Gastroesophageal sphincter (tissue), 4 donors: Measurements from ENCODE around the gene INO80. TPM values are rescaled to one million over a fixed set of nuclear protein-coding genes. Genes with fewer than 3 reads are reported as not detected.

Source experiments
- ATAC-seq: fragments of 150-250 bp; one replicate; pipeline ENCODE4 v1.9.1; 2016; ENCODE audit warnings: mild to moderate bottlenecking, moderate library complexity
- H3K27ac ChIP-seq, 4 donors: fragments of 200-600 bp; sonication (generic) in 3 of 4; 1 replicate in 3 of 4; 2 replicates in 1 of 4; pipeline ENCODE4 v1.5.1; 2016 to 2019
- H3K27me3 ChIP-seq: fragments of 200-600 bp; sonication (generic); one replicate; pipeline ENCODE4 v1.5.1; 2019
- H3K36me3 ChIP-seq, 2 donors: fragments of 200-600 bp; sonication (generic); one replicate each; pipeline ENCODE4 v1.5.1; 2019; ENCODE audit warnings: control low read depth in 1 of 2
- H3K4me1 ChIP-seq, 3 donors: fragments of 200-600 bp; sonication (generic); 1 replicate in 2 of 3; 2 replicates in 1 of 3; pipeline ENCODE4 v1.5.1; 2016 to 2019; ENCODE audit warnings: control low read depth in 2 of 3
- H3K4me3 ChIP-seq, 2 donors: fragments of 200-600 bp; sonication (generic); one replicate each; pipeline ENCODE4 v1.5.1; 2019; ENCODE audit warnings: mild to moderate bottlenecking in 1 of 2, moderate library complexity in 1 of 2
- H3K9me3 ChIP-seq, 3 donors: fragments of 200-600 bp; sonication (generic); one replicate each; pipeline ENCODE4 v1.5.1; 2017 to 2019; ENCODE audit warnings: control low read depth in 2 of 3
- CTCF ChIP-seq, 4 experiments: fragments of 200-600 bp in 2 of 4; fragments of 450-650 bp in 2 of 4; sonication (generic) in 1 of 4; IDR thresholded peaks; one replicate each; pipeline ENCODE4 v1.5.1; 2017 to 2019; ENCODE audit warnings: antibody characterized with exemption in 4 of 4, mild to moderate bottlenecking in 2 of 4, moderate library complexity in 2 of 4
- EP300 ChIP-seq: sonication (generic); formaldehyde crosslinking; IDR thresholded peaks from one replicate; pipeline ENCODE4 v1.6.1; 2017; ENCODE audit warnings: antibody characterized with exemption, mild to moderate bottlenecking
- POLR2A ChIP-seq, 2 donors: fragments of 450-650 bp; IDR thresholded peaks; one replicate each; pipeline ENCODE4 v1.6.1; 2017; ENCODE audit warnings: antibody characterized with exemption in 2 of 2, mild to moderate bottlenecking in 2 of 2, moderate library complexity in 1 of 2
- POLR2AphosphoS5 ChIP-seq: sonication (generic); formaldehyde crosslinking; IDR thresholded peaks from one replicate; pipeline ENCODE4 v1.6.1; 2017; ENCODE audit warnings: antibody characterized with exemption
- WGBS, 2 donors: methylation state at CpG; one replicate each; pipeline ENCODE4 v1.1.5; 2018; ENCODE audit warnings: low coverage in 1 of 2; 5-methylcytosine and 5-hydroxymethylcytosine counted together
- total RNA-seq, 4 donors: library from RNA; depleted of rRNA; stranded (reverse); fragments of >200 nt; gene quantifications; one replicate each; pipeline ENCODE4 v1.1.0, GENCODE V29; 2016

The INO80 gene, protein sequence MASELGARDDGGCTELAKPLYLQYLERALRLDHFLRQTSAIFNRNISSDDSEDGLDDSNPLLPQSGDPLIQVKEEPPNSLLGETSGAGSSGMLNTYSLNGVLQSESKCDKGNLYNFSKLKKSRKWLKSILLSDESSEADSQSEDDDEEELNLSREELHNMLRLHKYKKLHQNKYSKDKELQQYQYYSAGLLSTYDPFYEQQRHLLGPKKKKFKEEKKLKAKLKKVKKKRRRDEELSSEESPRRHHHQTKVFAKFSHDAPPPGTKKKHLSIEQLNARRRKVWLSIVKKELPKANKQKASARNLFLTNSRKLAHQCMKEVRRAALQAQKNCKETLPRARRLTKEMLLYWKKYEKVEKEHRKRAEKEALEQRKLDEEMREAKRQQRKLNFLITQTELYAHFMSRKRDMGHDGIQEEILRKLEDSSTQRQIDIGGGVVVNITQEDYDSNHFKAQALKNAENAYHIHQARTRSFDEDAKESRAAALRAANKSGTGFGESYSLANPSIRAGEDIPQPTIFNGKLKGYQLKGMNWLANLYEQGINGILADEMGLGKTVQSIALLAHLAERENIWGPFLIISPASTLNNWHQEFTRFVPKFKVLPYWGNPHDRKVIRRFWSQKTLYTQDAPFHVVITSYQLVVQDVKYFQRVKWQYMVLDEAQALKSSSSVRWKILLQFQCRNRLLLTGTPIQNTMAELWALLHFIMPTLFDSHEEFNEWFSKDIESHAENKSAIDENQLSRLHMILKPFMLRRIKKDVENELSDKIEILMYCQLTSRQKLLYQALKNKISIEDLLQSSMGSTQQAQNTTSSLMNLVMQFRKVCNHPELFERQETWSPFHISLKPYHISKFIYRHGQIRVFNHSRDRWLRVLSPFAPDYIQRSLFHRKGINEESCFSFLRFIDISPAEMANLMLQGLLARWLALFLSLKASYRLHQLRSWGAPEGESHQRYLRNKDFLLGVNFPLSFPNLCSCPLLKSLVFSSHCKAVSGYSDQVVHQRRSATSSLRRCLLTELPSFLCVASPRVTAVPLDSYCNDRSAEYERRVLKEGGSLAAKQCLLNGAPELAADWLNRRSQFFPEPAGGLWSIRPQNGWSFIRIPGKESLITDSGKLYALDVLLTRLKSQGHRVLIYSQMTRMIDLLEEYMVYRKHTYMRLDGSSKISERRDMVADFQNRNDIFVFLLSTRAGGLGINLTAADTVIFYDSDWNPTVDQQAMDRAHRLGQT (N-terminal part only)
- total RNA-seq = 10 to 100 TPM; 18.0 to 61.3 (median 32.2) TPM

GRCh38 chr15:41116116-41116961 is at the start of gene INO80:
INO80 (minus strand) TSS chr15:41116280; CDS start chr15:41096310, 19,970 bp downstream.
- Histone ChIP-seq H3K4me1 (peaks cover 0 to 33% (median 7%) of the 10 kb centered on the region in 3 donors), H3K9me3 (no peaks in the 10 kb centered on the region), H3K36me3 (no peaks in the 10 kb centered on the region), H3K4me3 (peak within 1 kb of the TSS; percentile 89 to 92), H3K27me3 (peaks cover 10% of the 10 kb centered on the region), H3K27ac (peak within 1 kb of the TSS; percentile 97 to 100 (median 98))
- peak; percentile 95 for ATAC-seq
- 0% methylated on average over 10 of the region's 64 CpGs; no CpG with 5 or more reads in 1 of the 2 donors for WGBS, 2 donors
- TF ChIP-seq EP300 (no peak), POLR2A (IDR thresholded peaks at IDR 0.05) (peak; percentile 41 to 55), POLR2AphosphoS5 (peak; percentile 70)

DNA sequence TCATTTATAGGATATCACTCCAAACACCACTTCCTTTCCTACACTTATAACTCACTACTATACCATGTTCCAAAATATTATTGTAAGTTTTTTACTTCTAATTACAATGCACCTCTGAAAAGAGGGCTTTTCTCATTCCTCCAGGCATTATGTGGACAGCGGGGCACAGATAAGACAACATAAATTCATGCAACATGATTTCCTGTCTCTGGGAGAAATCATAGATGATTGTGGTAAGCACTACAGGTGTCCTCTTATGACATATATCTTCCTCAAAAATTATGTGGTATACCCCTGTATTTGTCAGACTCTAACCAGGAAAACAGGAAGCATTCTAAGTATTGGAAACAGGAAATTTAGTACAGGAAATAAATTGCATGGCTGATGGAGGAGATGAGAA is 45.7 kb upstream of the INO80 start:
- Histone ChIP-seq H3K27me3 (peaks cover 5% of the 10 kb centered on the region), H3K4me1 (no peaks in the 10 kb centered on the region), H3K9me3 (no peaks in the 10 kb centered on the region), H3K36me3 (no peaks in the 10 kb centered on the region), H3K27ac (no peak overlapping the region), H3K4me3 (no peak overlapping the region)
- ATAC-seq = no peak
- TF ChIP-seq CTCF (IDR thresholded peaks at IDR 0.05) (no peak), POLR2A (IDR thresholded peaks at IDR 0.05) (no peak), EP300 (no peak), POLR2AphosphoS5 (no peak)
- WGBS, 2 donors = 40 to 73% methylated on average over 1 of the region's 1 CpG

- Histone ChIP-seq H3K4me1 (no peaks in the 10 kb centered on the region), H3K27me3 (peaks cover 5% of the 10 kb centered on the region), H3K27ac (no peak overlapping the region), H3K36me3 (no peaks in the 10 kb centered on the region), H3K9me3 (no peaks in the 10 kb centered on the region), H3K4me3 (no peak overlapping the region)
- TF ChIP-seq POLR2AphosphoS5 = no peak
- TF ChIP-seq EP300 = no peak
- no peak for TF ChIP-seq POLR2A (IDR thresholded peaks at IDR 0.05)
- TF ChIP-seq CTCF (IDR thresholded peaks at IDR 0.05) = no peak
- ATAC-seq = no peak
- WGBS, 2 donors = 57 to 62% methylated on average over 5 to 6 of the region's 6 CpGs
Measured at GRCh38 chr15:41161336-41161735, 45.3 kb upstream of the INO80 start.

GRCh38 chr15:41160639-41161315 is 44.7 kb upstream of the INO80 start:
- H3K4me3 ChIP-seq = no peak overlapping the region
- no peak overlapping the region for H3K27ac ChIP-seq
- no peaks in the 10 kb centered on the region for H3K36me3 ChIP-seq
- peaks cover 5% of the 10 kb centered on the region for H3K27me3 ChIP-seq
- H3K4me1 ChIP-seq = no peaks in the 10 kb centered on the region
- H3K9me3 ChIP-seq = no peaks in the 10 kb centered on the region
- TF ChIP-seq CTCF (IDR thresholded peaks at IDR 0.05) (no peak), POLR2A (IDR thresholded peaks at IDR 0.05) (no peak), EP300 (no peak), POLR2AphosphoS5 (no peak)
- 75 to 84% methylated on average over 8 to 15 of the region's 15 CpGs for WGBS, 2 donors
- ATAC-seq = no peak
